ENCODE results near the gene SPIN1. TPM values are rescaled to one million over a fixed set of nuclear protein-coding genes. Genes with fewer than 3 reads are reported as not detected.
"Not testable (repeated sequence)": the region's sequence is repeated elsewhere in the genome, so short reads cannot be mapped to it uniquely, and the experiment has no call there.

SPIN1 gene
- total and polyA plus RNA-seq, 2 donors (not counting 1 experiment from before 2014, with no cell fraction given), result 9.9 to 24.9 TPM

GRCh38 chr9:88342246-88342645 lies 46.0 kb upstream of the SPIN1 start:
- intact Hi-C loops (cut with micrococcal nuclease), result no loop called here

DNA sequence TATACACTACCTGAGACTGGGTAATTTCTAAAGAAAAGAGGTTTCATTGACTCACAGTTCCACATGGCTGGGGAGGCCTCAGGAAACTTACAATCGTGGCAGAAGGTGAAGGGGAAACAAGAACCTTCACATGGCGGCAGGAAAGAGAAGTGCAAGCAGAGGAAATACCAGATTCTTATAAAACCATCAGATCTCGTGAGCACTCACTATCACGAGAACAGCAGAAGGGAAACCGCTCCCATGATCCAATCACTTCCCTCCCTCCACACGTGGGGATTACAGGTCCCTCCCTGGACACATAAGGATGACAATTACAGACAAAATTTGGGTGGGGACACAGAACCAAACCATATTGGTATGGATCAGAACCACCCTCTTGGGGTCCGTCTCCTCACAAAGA lies 44.2 kb upstream of the SPIN1 start:
- DNase-seq (no peak), ATAC-seq (ENCODE audit: low read depth) (no peak)
- Histone ChIP-seq H3K4me2 (replicated peaks; ENCODE audit: low read depth, low read length, poor library complexity, severe bottlenecking) (no peak overlapping the region), H3K4me1 (ENCODE audit: control insufficient read depth in 2 of 2, insufficient read depth in 2 of 2, low read length in 2 of 2) (no peaks in the 10 kb centered on the region), H3K79me2 (ENCODE audit: control insufficient read depth, insufficient read depth, low read length) (no peaks in the 10 kb centered on the region), H3K36me3 (replicated peaks in 1 of 2; ENCODE audit: control extremely low read depth in 1 of 2, control insufficient read depth in 1 of 2, extremely low read depth in 1 of 2, insufficient read depth in 2 of 2, low read length in 1 of 2) (no peaks in the 10 kb centered on the region), H2AFZ (ENCODE audit: insufficient read depth, low read depth, low read length, poor library complexity, severe bottlenecking) (no peak overlapping the region), H3K9me3 (ENCODE audit: control extremely low read depth in 1 of 3, control insufficient read depth in 2 of 3, insufficient read depth in 1 of 3, low read length in 2 of 3) (no peaks in the 10 kb centered on the region), H3K9ac (ENCODE audit: low read length) (no peak overlapping the region), H3K4me3 (ENCODE audit: control extremely low read depth in 1 of 5, extremely low read depth in 1 of 5, insufficient read depth in 1 of 5, low read depth in 2 of 5, low read length in 4 of 5) (no peak overlapping the region), H4K20me1 (ENCODE audit: control insufficient read depth, insufficient read depth, low read length, poor library complexity, severe bottlenecking) (no peaks in the 10 kb centered on the region), H3K27me3 (replicated peaks in 1 of 4; ENCODE audit: control extremely low read depth in 1 of 4, control insufficient read depth in 3 of 4, insufficient read depth in 4 of 4, low read length in 3 of 4) (no peaks in the 10 kb centered on the region), H3K27ac (ENCODE audit: low read length in 2 of 2) (no peak overlapping the region)
- CTCF ChIA-PET, result no interaction called here
- intact Hi-C loops (cut with micrococcal nuclease), result no loop called here
- Mint-ChIP-seq H3K4me1 (peaks cover 3% of the 10 kb centered on the region), H3K9me3 (ENCODE audit: insufficient read depth) (no peaks in the 10 kb centered on the region), H3K4me3 (no peak overlapping the region), H3K27me3 (peaks cover 4% of the 10 kb centered on the region), H3K27ac (no peak overlapping the region)
- WGBS (ENCODE audit: insufficient coverage), result 56% methylated on average over 4 of the region's 7 CpGs
- TF ChIP-seq EZH2 (IDR thresholded peaks at IDR 0.05; ENCODE audit: borderline replicate concordance, insufficient read depth, low read depth, low read length, poor library complexity, severe bottlenecking), result no peak
- TF ChIP-seq, protein P1, sequence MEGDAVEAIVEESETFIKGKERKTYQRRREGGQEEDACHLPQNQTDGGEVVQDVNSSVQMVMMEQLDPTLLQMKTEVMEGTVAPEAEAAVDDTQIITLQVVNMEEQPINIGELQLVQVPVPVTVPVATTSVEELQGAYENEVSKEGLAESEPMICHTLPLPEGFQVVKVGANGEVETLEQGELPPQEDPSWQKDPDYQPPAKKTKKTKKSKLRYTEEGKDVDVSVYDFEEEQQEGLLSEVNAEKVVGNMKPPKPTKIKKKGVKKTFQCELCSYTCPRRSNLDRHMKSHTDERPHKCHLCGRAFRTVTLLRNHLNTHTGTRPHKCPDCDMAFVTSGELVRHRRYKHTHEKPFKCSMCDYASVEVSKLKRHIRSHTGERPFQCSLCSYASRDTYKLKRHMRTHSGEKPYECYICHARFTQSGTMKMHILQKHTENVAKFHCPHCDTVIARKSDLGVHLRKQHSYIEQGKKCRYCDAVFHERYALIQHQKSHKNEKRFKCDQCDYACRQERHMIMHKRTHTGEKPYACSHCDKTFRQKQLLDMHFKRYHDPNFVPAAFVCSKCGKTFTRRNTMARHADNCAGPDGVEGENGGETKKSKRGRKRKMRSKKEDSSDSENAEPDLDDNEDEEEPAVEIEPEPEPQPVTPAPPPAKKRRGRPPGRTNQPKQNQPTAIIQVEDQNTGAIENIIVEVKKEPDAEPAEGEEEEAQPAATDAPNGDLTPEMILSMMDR (IDR thresholded peaks at IDR 0.05), result no peak
- POLR2A ChIA-PET, result no interaction called here

More at GRCh38 chr9:88342246-88342645, 46.0 kb upstream of the SPIN1 start:
- Histone ChIP-seq H3K4me2 (replicated peaks; ENCODE audit: low read depth, low read length, poor library complexity, severe bottlenecking) (no peak overlapping the region), H3K36me3 (replicated peaks in 1 of 2; ENCODE audit: control extremely low read depth in 1 of 2, control insufficient read depth in 1 of 2, extremely low read depth in 1 of 2, insufficient read depth in 2 of 2, low read length in 1 of 2) (no peaks in the 10 kb centered on the region), H2AFZ (ENCODE audit: insufficient read depth, low read depth, low read length, poor library complexity, severe bottlenecking) (no peak overlapping the region), H4K20me1 (ENCODE audit: control insufficient read depth, insufficient read depth, low read length, poor library complexity, severe bottlenecking) (no peaks in the 10 kb centered on the region), H3K27me3 (replicated peaks in 1 of 4; ENCODE audit: control extremely low read depth in 1 of 4, control insufficient read depth in 3 of 4, insufficient read depth in 4 of 4, low read length in 3 of 4) (peaks cover 0 to 3% (median 0%) of the 10 kb centered on the region in 4 experiments), H3K27ac (ENCODE audit: low read length in 2 of 2) (no peak overlapping the region), H3K79me2 (ENCODE audit: control insufficient read depth, insufficient read depth, low read length) (no peaks in the 10 kb centered on the region), H3K9ac (ENCODE audit: low read length) (no peak overlapping the region), H3K9me3 (ENCODE audit: control extremely low read depth in 1 of 3, control insufficient read depth in 2 of 3, insufficient read depth in 1 of 3, low read length in 2 of 3) (no peaks in the 10 kb centered on the region), H3K4me3 (ENCODE audit: control extremely low read depth in 1 of 5, extremely low read depth in 1 of 5, insufficient read depth in 1 of 5, low read depth in 2 of 5, low read length in 4 of 5) (no peak overlapping the region), H3K4me1 (ENCODE audit: control insufficient read depth in 2 of 2, insufficient read depth in 2 of 2, low read length in 2 of 2) (no peaks in the 10 kb centered on the region)
- CTCF ChIA-PET, result no interaction called here
- Mint-ChIP-seq H3K4me3 (no peak overlapping the region), H3K9me3 (ENCODE audit: insufficient read depth) (no peaks in the 10 kb centered on the region), H3K4me1 (peaks cover 4% of the 10 kb centered on the region), H3K27ac (no peak overlapping the region), H3K27me3 (peaks cover 3% of the 10 kb centered on the region)
- DNase-seq (no peak), ATAC-seq (ENCODE audit: low read depth) (no peak)
- WGBS (ENCODE audit: insufficient coverage), result 33% methylated on average over 1 of the region's 2 CpGs
- TF ChIP-seq EZH2 (IDR thresholded peaks at IDR 0.05; ENCODE audit: borderline replicate concordance, insufficient read depth, low read depth, low read length, poor library complexity, severe bottlenecking), result no peak
- TF ChIP-seq, protein P1 (IDR thresholded peaks at IDR 0.05), result no peak
- POLR2A ChIA-PET, result no interaction called here

GRCh38 chr9:88350354-88350753 lies 37.9 kb upstream of the SPIN1 start:
- H3K9me3 Mint-ChIP-seq (ENCODE audit: insufficient read depth); H3K4me3 ChIP-seq (ENCODE audit: control extremely low read depth in 1 of 5, extremely low read depth in 1 of 5, insufficient read depth in 1 of 5, low read depth in 2 of 5, low read length in 4 of 5); H3K4me1 ChIP-seq (ENCODE audit: control insufficient read depth in 2 of 2, insufficient read depth in 2 of 2, low read length in 2 of 2); ATAC-seq (ENCODE audit: low read depth); H3K4me3 Mint-ChIP-seq; H3K27me3 Mint-ChIP-seq; H3K27me3 ChIP-seq (replicated peaks in 1 of 4; ENCODE audit: control extremely low read depth in 1 of 4, control insufficient read depth in 3 of 4, insufficient read depth in 4 of 4, low read length in 3 of 4); intact Hi-C loops (cut with micrococcal nuclease); H4K20me1 ChIP-seq (ENCODE audit: control insufficient read depth, insufficient read depth, low read length, poor library complexity, severe bottlenecking); H3K79me2 ChIP-seq (ENCODE audit: control insufficient read depth, insufficient read depth, low read length); H3K4me1 Mint-ChIP-seq; H3K27ac Mint-ChIP-seq; H3K4me2 ChIP-seq (replicated peaks; ENCODE audit: low read depth, low read length, poor library complexity, severe bottlenecking); H3K27ac ChIP-seq (ENCODE audit: low read length in 2 of 2); POLR2A ChIA-PET; H3K36me3 ChIP-seq (replicated peaks in 1 of 2; ENCODE audit: control extremely low read depth in 1 of 2, control insufficient read depth in 1 of 2, extremely low read depth in 1 of 2, insufficient read depth in 2 of 2, low read length in 1 of 2); H2AFZ ChIP-seq (ENCODE audit: insufficient read depth, low read depth, low read length, poor library complexity, severe bottlenecking); H3K9ac ChIP-seq (ENCODE audit: low read length); CTCF ChIA-PET; H3K9me3 ChIP-seq (ENCODE audit: control extremely low read depth in 1 of 3, control insufficient read depth in 2 of 3, insufficient read depth in 1 of 3, low read length in 2 of 3); DNase-seq: not testable (repeated sequence)
- no CpG with 5 or more reads among the region's 5 CpGs for WGBS (ENCODE audit: insufficient coverage)

Measured in B cell (primary cell).